ENCODE data around the gene FGF3.

The FGF3 gene

GRCh38 chr11:69797156-69797555 lies 22.1 kb downstream of the FGF3 start:
- Histone ChIP-seq H3K27ac (ENCODE audit: low read depth, low read length) (no peak overlapping the region), H3K4me1 (ENCODE audit: control insufficient read depth in 1 of 2, insufficient read depth in 2 of 2, low read length in 2 of 2) (no peaks in the 10 kb centered on the region), H3K9me3 (ENCODE audit: control insufficient read depth in 1 of 2, low read length in 2 of 2) (peaks cover 0 to 3% of the 10 kb centered on the region in 2 donors), H3K27me3 (ENCODE audit: control insufficient read depth in 1 of 2, insufficient read depth in 2 of 2, low read length in 2 of 2) (no peaks in the 10 kb centered on the region), H3K4me3 (ENCODE audit: low read depth in 1 of 2, low read length in 2 of 2) (no peak overlapping the region), H3K9ac (ENCODE audit: low read depth in 1 of 2, low read length in 2 of 2) (no peak overlapping the region), H3K36me3 (ENCODE audit: control insufficient read depth in 1 of 2, insufficient read depth in 2 of 2, low read length in 2 of 2) (no peaks in the 10 kb centered on the region)

- no peaks in the 10 kb centered on the region for H3K4me1 ChIP-seq (ENCODE audit: control insufficient read depth in 1 of 2, insufficient read depth in 2 of 2, low read length in 2 of 2)
- no peak overlapping the region for H3K4me3 ChIP-seq (ENCODE audit: low read depth in 1 of 2, low read length in 2 of 2)
- no peaks in the 10 kb centered on the region for H3K27me3 ChIP-seq (ENCODE audit: control insufficient read depth in 1 of 2, insufficient read depth in 2 of 2, low read length in 2 of 2)
- peaks cover 0 to 3% of the 10 kb centered on the region in 2 donors for H3K9me3 ChIP-seq (ENCODE audit: control insufficient read depth in 1 of 2, low read length in 2 of 2)
- H3K9ac ChIP-seq (ENCODE audit: low read depth in 1 of 2, low read length in 2 of 2): no peak overlapping the region
- no peaks in the 10 kb centered on the region for H3K36me3 ChIP-seq (ENCODE audit: control insufficient read depth in 1 of 2, insufficient read depth in 2 of 2, low read length in 2 of 2)
- no peak overlapping the region for H3K27ac ChIP-seq (ENCODE audit: low read depth, low read length)
These were observed 23.2 kb downstream of the FGF3 start for GRCh38 chr11:69796063-69796462.

DNA sequence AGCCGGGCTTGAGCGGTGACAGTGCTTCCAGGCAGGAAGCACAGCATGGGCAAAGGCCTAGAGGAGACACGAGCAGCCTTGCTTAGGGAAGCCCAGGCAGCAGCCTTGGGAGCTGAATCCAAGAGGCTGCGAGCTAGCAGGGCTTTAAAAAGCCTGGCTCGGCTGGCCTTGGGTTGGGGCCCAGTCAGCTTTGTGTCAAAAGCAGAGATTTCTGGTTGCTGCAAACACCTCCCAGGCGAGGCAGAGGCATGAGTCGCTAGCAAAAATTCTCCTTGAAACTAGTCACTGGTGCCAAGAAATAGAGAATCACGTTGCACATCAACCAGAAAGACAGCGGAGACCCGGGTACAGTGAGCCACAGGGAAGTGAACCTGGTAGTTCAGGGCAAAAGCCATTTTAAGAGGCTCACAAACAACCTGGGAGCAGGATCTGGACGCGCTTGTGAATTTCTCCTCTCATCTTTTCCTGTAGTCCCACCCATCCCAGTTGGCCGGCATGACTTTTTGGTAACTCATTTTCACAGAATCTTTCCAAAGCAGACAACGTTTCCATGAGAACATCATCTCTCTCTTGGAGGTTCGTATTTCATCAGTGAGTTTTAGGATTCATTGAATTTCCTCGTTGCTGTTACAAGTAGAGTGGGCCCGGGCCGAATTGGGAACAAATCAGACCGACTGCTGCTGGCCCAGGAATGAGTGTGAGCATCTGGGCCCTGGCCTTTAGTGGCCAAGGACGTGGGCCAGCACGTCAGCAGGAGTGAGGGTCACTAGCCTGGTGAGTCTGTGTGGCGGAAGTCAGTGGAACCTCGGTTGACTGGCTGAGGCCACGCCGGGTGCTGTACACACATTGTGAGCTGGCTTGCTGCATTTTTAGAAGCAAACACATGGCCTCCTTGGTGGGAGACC lies 27.7 kb downstream of the FGF3 start:
- Histone ChIP-seq H3K27ac (ENCODE audit: low read depth, low read length) (no peak overlapping the region), H3K4me1 (ENCODE audit: control insufficient read depth in 1 of 2, insufficient read depth in 2 of 2, low read length in 2 of 2) (no peaks in the 10 kb centered on the region), H3K27me3 (ENCODE audit: control insufficient read depth in 1 of 2, insufficient read depth in 2 of 2, low read length in 2 of 2) (no peaks in the 10 kb centered on the region), H3K4me3 (ENCODE audit: low read depth in 1 of 2, low read length in 2 of 2) (no peak overlapping the region), H3K9ac (ENCODE audit: low read depth in 1 of 2, low read length in 2 of 2) (no peak overlapping the region), H3K9me3 (ENCODE audit: control insufficient read depth in 1 of 2, low read length in 2 of 2) (no peaks in the 10 kb centered on the region), H3K36me3 (ENCODE audit: control insufficient read depth in 1 of 2, insufficient read depth in 2 of 2, low read length in 2 of 2) (no peaks in the 10 kb centered on the region)

DNA sequence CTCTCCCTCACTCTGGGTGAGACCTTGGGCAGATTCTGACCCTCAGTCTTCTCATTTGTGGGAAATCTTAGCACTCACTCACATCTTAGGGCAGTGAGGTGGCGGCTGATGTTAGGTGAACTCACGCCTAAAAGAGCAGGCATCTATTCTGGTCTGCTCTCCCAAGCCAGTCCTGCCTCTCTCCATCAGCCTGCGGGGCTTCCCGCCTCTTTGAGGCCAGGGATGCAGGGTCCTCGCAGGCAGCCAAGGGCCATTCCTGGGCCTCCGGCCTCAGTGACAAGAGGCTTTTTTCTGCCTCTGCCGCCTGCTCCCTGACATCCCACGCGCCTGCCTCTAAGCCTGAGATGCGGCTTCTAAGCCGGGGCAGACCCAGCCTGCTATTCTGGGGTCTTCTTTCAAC lies 30.3 kb downstream of the FGF3 start:
- H3K4me1 ChIP-seq (ENCODE audit: control insufficient read depth in 1 of 2, insufficient read depth in 2 of 2, low read length in 2 of 2): no peaks in the 10 kb centered on the region
- H3K9ac ChIP-seq (ENCODE audit: low read depth in 1 of 2, low read length in 2 of 2): no peak overlapping the region
- no peaks in the 10 kb centered on the region for H3K27me3 ChIP-seq (ENCODE audit: control insufficient read depth in 1 of 2, insufficient read depth in 2 of 2, low read length in 2 of 2)

DNA sequence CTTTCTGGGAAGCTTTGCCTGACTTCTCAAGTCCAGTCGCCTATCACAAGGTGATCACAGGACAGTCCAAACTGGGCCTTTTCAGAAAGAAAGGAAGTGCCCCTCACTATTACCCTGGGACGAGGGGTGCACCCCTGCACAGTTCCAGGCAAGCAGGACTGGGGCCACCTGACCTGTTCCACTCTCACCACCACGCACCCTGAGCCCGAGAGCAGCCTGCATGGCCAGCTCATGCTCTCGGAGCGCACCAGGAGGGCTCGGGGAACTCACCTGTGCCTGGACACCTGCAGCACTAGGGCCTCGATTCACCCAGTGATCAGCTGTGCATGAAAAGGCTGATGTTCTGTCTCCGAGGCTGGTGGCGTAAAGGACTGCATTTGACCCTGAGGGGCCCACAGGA lies 31.3 kb downstream of the FGF3 start:
- no peaks in the 10 kb centered on the region for H3K4me1 ChIP-seq (ENCODE audit: control insufficient read depth in 1 of 2, insufficient read depth in 2 of 2, low read length in 2 of 2)
- H3K4me3 ChIP-seq (ENCODE audit: low read depth in 1 of 2, low read length in 2 of 2): no peak overlapping the region
- H3K36me3 ChIP-seq (ENCODE audit: control insufficient read depth in 1 of 2, insufficient read depth in 2 of 2, low read length in 2 of 2): no peaks in the 10 kb centered on the region
- no peaks in the 10 kb centered on the region for H3K9me3 ChIP-seq (ENCODE audit: control insufficient read depth in 1 of 2, low read length in 2 of 2)
- H3K27ac ChIP-seq (ENCODE audit: low read depth, low read length): no peak overlapping the region
- H3K27me3 ChIP-seq (ENCODE audit: control insufficient read depth in 1 of 2, insufficient read depth in 2 of 2, low read length in 2 of 2): no peaks in the 10 kb centered on the region
- no peak overlapping the region for H3K9ac ChIP-seq (ENCODE audit: low read depth in 1 of 2, low read length in 2 of 2)

More for the DNA sequence above, 30.3 kb downstream of the FGF3 start:
- no peaks in the 10 kb centered on the region for H3K36me3 ChIP-seq (ENCODE audit: control insufficient read depth in 1 of 2, insufficient read depth in 2 of 2, low read length in 2 of 2)
- H3K4me3 ChIP-seq (ENCODE audit: low read depth in 1 of 2, low read length in 2 of 2): no peak overlapping the region
- H3K9me3 ChIP-seq (ENCODE audit: control insufficient read depth in 1 of 2, low read length in 2 of 2): no peaks in the 10 kb centered on the region
- no peak overlapping the region for H3K27ac ChIP-seq (ENCODE audit: low read depth, low read length)

GRCh38 chr11:69787457-69787856 lies 31.8 kb downstream of the FGF3 start:
- H3K27me3 ChIP-seq (ENCODE audit: control insufficient read depth in 1 of 2, insufficient read depth in 2 of 2, low read length in 2 of 2): no peaks in the 10 kb centered on the region
- no peaks in the 10 kb centered on the region for H3K9me3 ChIP-seq (ENCODE audit: control insufficient read depth in 1 of 2, low read length in 2 of 2)
- H3K4me1 ChIP-seq (ENCODE audit: control insufficient read depth in 1 of 2, insufficient read depth in 2 of 2, low read length in 2 of 2): no peaks in the 10 kb centered on the region
- H3K27ac ChIP-seq (ENCODE audit: low read depth, low read length): no peak overlapping the region
- no peak overlapping the region for H3K9ac ChIP-seq (ENCODE audit: low read depth in 1 of 2, low read length in 2 of 2)
- H3K36me3 ChIP-seq (ENCODE audit: control insufficient read depth in 1 of 2, insufficient read depth in 2 of 2, low read length in 2 of 2): no peaks in the 10 kb centered on the region
- H3K4me3 ChIP-seq (ENCODE audit: low read depth in 1 of 2, low read length in 2 of 2): no peak overlapping the region

GRCh38 chr11:69781241-69781640 lies 38.0 kb downstream of the FGF3 start:
- Histone ChIP-seq H3K9ac (ENCODE audit: low read depth in 1 of 2, low read length in 2 of 2) (no peak overlapping the region), H3K27me3 (ENCODE audit: control insufficient read depth in 1 of 2, insufficient read depth in 2 of 2, low read length in 2 of 2) (peaks cover 6 to 8% of the 10 kb centered on the region in 2 donors), H3K4me1 (ENCODE audit: control insufficient read depth in 1 of 2, insufficient read depth in 2 of 2, low read length in 2 of 2) (no peaks in the 10 kb centered on the region), H3K4me3 (ENCODE audit: low read depth in 1 of 2, low read length in 2 of 2) (no peak overlapping the region), H3K36me3 (ENCODE audit: control insufficient read depth in 1 of 2, insufficient read depth in 2 of 2, low read length in 2 of 2) (no peaks in the 10 kb centered on the region), H3K9me3 (ENCODE audit: control insufficient read depth in 1 of 2, low read length in 2 of 2) (no peaks in the 10 kb centered on the region), H3K27ac (ENCODE audit: low read depth, low read length) (no peak overlapping the region)

DNA sequence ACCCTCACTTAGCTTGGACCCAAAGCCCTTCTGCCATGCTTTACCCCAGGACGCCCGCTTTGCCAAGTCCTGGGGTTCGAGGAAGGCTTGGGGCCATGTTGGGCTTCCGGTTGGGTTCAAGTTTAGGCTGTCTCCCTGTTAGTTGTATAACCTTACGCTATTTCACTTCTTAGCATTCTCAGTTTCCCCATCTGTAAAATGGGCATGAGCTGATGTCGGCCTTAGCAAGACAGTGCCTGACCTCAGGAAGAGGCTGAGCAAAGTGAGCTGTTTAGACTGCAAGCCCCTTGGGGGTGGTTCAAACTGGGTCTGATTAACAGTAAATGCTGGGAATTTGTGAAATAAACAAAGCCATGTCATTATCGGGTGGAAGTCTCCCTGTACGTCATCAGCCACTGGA lies 40.8 kb downstream of the FGF3 start:
- no peak overlapping the region for H3K4me3 ChIP-seq (ENCODE audit: low read depth in 1 of 2, low read length in 2 of 2)
- H3K9me3 ChIP-seq (ENCODE audit: control insufficient read depth in 1 of 2, low read length in 2 of 2): no peaks in the 10 kb centered on the region
- peaks cover 22 to 26% of the 10 kb centered on the region in 2 donors for H3K27me3 ChIP-seq (ENCODE audit: control insufficient read depth in 1 of 2, insufficient read depth in 2 of 2, low read length in 2 of 2)

DNA sequence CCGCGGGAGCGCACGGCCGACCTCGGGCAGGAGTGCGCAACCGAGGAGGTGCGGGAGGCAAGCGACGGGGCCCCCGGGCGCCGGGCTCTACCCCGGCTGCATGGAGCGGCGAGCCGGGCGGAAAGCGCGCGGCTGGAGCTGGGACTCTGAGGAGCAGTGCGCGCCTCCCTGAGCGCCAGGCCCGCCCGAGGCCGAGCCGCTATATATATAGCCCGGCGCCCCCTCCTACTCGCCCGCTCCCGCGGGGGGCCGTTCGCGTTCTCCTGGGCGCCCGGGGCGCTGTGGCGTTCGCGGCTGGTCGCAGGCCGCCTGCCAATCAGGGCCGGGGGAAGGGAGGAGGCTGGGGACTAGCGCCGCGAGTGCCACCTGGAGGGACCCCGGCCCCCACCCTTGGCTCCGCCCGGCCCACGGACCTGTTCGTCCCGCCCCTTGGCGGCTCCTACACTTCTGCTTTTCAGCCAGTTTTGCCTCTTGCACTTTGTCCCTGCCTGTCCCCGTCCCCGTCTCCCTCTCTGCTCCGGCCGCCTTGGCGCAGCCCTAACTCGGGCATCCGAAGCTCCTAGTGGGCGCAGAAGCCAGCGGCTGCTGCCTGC lies 44.0 kb downstream of the FGF3 start, which contains the start of gene FGF4:
TSS of gene FGF4 (minus strand) at position 179 of the 593 bp plus-strand sequence. CDS start 257 bp downstream, outside the sequence.
- H3K36me3 ChIP-seq (ENCODE audit: control insufficient read depth in 1 of 2, insufficient read depth in 2 of 2, low read length in 2 of 2): no peaks in the 10 kb centered on the region
- no peaks in the 10 kb centered on the region for H3K4me1 ChIP-seq (ENCODE audit: control insufficient read depth in 1 of 2, insufficient read depth in 2 of 2, low read length in 2 of 2)
- no peak within 1 kb of the TSS for H3K4me3 ChIP-seq (ENCODE audit: low read depth in 1 of 2, low read length in 2 of 2)
- no peaks in the 10 kb centered on the region for H3K9me3 ChIP-seq (ENCODE audit: control insufficient read depth in 1 of 2, low read length in 2 of 2)
- no peak within 1 kb of the TSS for H3K9ac ChIP-seq (ENCODE audit: low read depth in 1 of 2, low read length in 2 of 2)
- peaks cover 32 to 47% of the 10 kb centered on the region in 2 donors for H3K27me3 ChIP-seq (ENCODE audit: control insufficient read depth in 1 of 2, insufficient read depth in 2 of 2, low read length in 2 of 2)
- H3K27ac ChIP-seq (ENCODE audit: low read depth, low read length): no peak within 1 kb of the TSS

More for the DNA sequence above, 40.8 kb downstream of the FGF3 start:
- Histone ChIP-seq H3K9ac (ENCODE audit: low read depth in 1 of 2, low read length in 2 of 2) (no peak overlapping the region), H3K27ac (ENCODE audit: low read depth, low read length) (no peak overlapping the region), H3K36me3 (ENCODE audit: control insufficient read depth in 1 of 2, insufficient read depth in 2 of 2, low read length in 2 of 2) (no peaks in the 10 kb centered on the region), H3K4me1 (ENCODE audit: control insufficient read depth in 1 of 2, insufficient read depth in 2 of 2, low read length in 2 of 2) (no peaks in the 10 kb centered on the region)

- Histone ChIP-seq H3K9me3 (ENCODE audit: control insufficient read depth in 1 of 2, low read length in 2 of 2) (no peaks in the 10 kb centered on the region), H3K27me3 (ENCODE audit: control insufficient read depth in 1 of 2, insufficient read depth in 2 of 2, low read length in 2 of 2) (peaks cover 32 to 47% of the 10 kb centered on the region in 2 donors), H3K27ac (ENCODE audit: low read depth, low read length) (no peak overlapping the region), H3K9ac (ENCODE audit: low read depth in 1 of 2, low read length in 2 of 2) (no peak overlapping the region), H3K36me3 (ENCODE audit: control insufficient read depth in 1 of 2, insufficient read depth in 2 of 2, low read length in 2 of 2) (no peaks in the 10 kb centered on the region), H3K4me3 (ENCODE audit: low read depth in 1 of 2, low read length in 2 of 2) (no peak overlapping the region), H3K4me1 (ENCODE audit: control insufficient read depth in 1 of 2, insufficient read depth in 2 of 2, low read length in 2 of 2) (no peaks in the 10 kb centered on the region)
These were observed 44.7 kb downstream of the FGF3 start for GRCh38 chr11:69774354-69775162.
